ENCODE results near the gene TBC1D16. TPM values are rescaled to one million over a fixed set of nuclear protein-coding genes. Genes with fewer than 3 reads are reported as not detected.

The TBC1D16 gene
- total and polyA plus RNA-seq, 2 donors (not counting 1 experiment from before 2014, with no cell fraction given) = 0.82 to 2.7 TPM

GRCh38 chr17:80080081-80080480 is 44.4 kb upstream of the TBC1D16 start:
- POLR2A ChIA-PET = no interaction called here
- Histone ChIP-seq H2AFZ (ENCODE audit: insufficient read depth, low read depth, low read length, poor library complexity, severe bottlenecking) (no peak overlapping the region), H3K4me2 (replicated peaks; ENCODE audit: low read depth, low read length, poor library complexity, severe bottlenecking) (no peak overlapping the region), H4K20me1 (ENCODE audit: control insufficient read depth, insufficient read depth, low read length, poor library complexity, severe bottlenecking) (no peaks in the 10 kb centered on the region), H3K9me3 (ENCODE audit: control extremely low read depth in 1 of 3, control insufficient read depth in 2 of 3, insufficient read depth in 1 of 3, low read length in 2 of 3) (no peaks in the 10 kb centered on the region), H3K4me1 (ENCODE audit: control insufficient read depth in 2 of 2, insufficient read depth in 2 of 2, low read length in 2 of 2) (peaks cover 0 to 7% of the 10 kb centered on the region in 2 donors), H3K4me3 (ENCODE audit: control extremely low read depth in 1 of 5, extremely low read depth in 1 of 5, insufficient read depth in 1 of 5, low read depth in 2 of 5, low read length in 4 of 5) (no peak overlapping the region), H3K9ac (ENCODE audit: low read length) (no peak overlapping the region), H3K79me2 (ENCODE audit: control insufficient read depth, insufficient read depth, low read length) (no peaks in the 10 kb centered on the region), H3K27ac (ENCODE audit: low read length in 2 of 2) (no peak overlapping the region), H3K27me3 (replicated peaks in 1 of 4; ENCODE audit: control extremely low read depth in 1 of 4, control insufficient read depth in 3 of 4, insufficient read depth in 4 of 4, low read length in 3 of 4) (peaks cover 0 to 9% (median 1%) of the 10 kb centered on the region in 4 experiments), H3K36me3 (replicated peaks in 1 of 2; ENCODE audit: control extremely low read depth in 1 of 2, control insufficient read depth in 1 of 2, extremely low read depth in 1 of 2, insufficient read depth in 2 of 2, low read length in 1 of 2) (no peaks in the 10 kb centered on the region)
- H3K4me3 Mint-ChIP-seq = no peak overlapping the region
- DNase-seq (no peak), ATAC-seq (ENCODE audit: low read depth) (no peak)
- no peaks in the 10 kb centered on the region for H3K9me3 Mint-ChIP-seq (ENCODE audit: insufficient read depth)
- TF ChIP-seq CTCF (IDR thresholded peaks at IDR 0.05) (no peak), EZH2 (IDR thresholded peaks at IDR 0.05; ENCODE audit: borderline replicate concordance, insufficient read depth, low read depth, low read length, poor library complexity, severe bottlenecking) (no peak)
- peaks cover 15% of the 10 kb centered on the region for H3K27me3 Mint-ChIP-seq
- WGBS (ENCODE audit: insufficient coverage) = 100% methylated on average over 3 of the region's 6 CpGs
- peaks cover 2% of the 10 kb centered on the region for H3K4me1 Mint-ChIP-seq
- no peak overlapping the region for H3K27ac Mint-ChIP-seq
- intact Hi-C loops (cut with micrococcal nuclease) = loop anchor here (5.0 kb wide), 2 partner anchors 73 to 172 kb away; no protein-coding TSS in a partner anchor
- CTCF ChIA-PET = interaction anchor here (1.3 kb wide), 1 partner anchor 73 kb away, joined by 3 read pairs; no protein-coding TSS in a partner anchor

GRCh38 chr17:80072410-80072809 is 36.7 kb upstream of the TBC1D16 start:
- TF ChIP-seq CTCF (IDR thresholded peaks at IDR 0.05) = no peak
- no peak for TF ChIP-seq EZH2 (IDR thresholded peaks at IDR 0.05; ENCODE audit: borderline replicate concordance, insufficient read depth, low read depth, low read length, poor library complexity, severe bottlenecking)
- H3K36me3 ChIP-seq (replicated peaks in 1 of 2; ENCODE audit: control extremely low read depth in 1 of 2, control insufficient read depth in 1 of 2, extremely low read depth in 1 of 2, insufficient read depth in 2 of 2, low read length in 1 of 2) = no peaks in the 10 kb centered on the region
- no peaks in the 10 kb centered on the region for H4K20me1 ChIP-seq (ENCODE audit: control insufficient read depth, insufficient read depth, low read length, poor library complexity, severe bottlenecking)
- H3K27me3 ChIP-seq (replicated peaks in 1 of 4; ENCODE audit: control extremely low read depth in 1 of 4, control insufficient read depth in 3 of 4, insufficient read depth in 4 of 4, low read length in 3 of 4) = no peaks in the 10 kb centered on the region
- ATAC-seq (ENCODE audit: low read depth) = no peak
- WGBS (ENCODE audit: insufficient coverage) = 100% methylated on average over 1 of the region's 6 CpGs
- Mint-ChIP-seq H3K27me3 (peaks cover 21% of the 10 kb centered on the region), H3K4me1 (no peaks in the 10 kb centered on the region), H3K27ac (no peak overlapping the region), H3K4me3 (no peak overlapping the region), H3K9me3 (ENCODE audit: insufficient read depth) (no peaks in the 10 kb centered on the region)
- H3K4me3 ChIP-seq (ENCODE audit: control extremely low read depth in 1 of 5, extremely low read depth in 1 of 5, insufficient read depth in 1 of 5, low read depth in 2 of 5, low read length in 4 of 5) = no peak overlapping the region
- ChIA-PET CTCF (no interaction called here), POLR2A (no interaction called here)
- H3K4me1 ChIP-seq (ENCODE audit: control insufficient read depth in 2 of 2, insufficient read depth in 2 of 2, low read length in 2 of 2) = no peaks in the 10 kb centered on the region
- no peaks in the 10 kb centered on the region for H3K9me3 ChIP-seq (ENCODE audit: control extremely low read depth in 1 of 3, control insufficient read depth in 2 of 3, insufficient read depth in 1 of 3, low read length in 2 of 3)
- H3K79me2 ChIP-seq (ENCODE audit: control insufficient read depth, insufficient read depth, low read length) = no peaks in the 10 kb centered on the region
- DNase-seq = no peak
- H2AFZ ChIP-seq (ENCODE audit: insufficient read depth, low read depth, low read length, poor library complexity, severe bottlenecking) = no peak overlapping the region
- H3K27ac ChIP-seq (ENCODE audit: low read length in 2 of 2) = no peak overlapping the region
- no peak overlapping the region for H3K4me2 ChIP-seq (replicated peaks; ENCODE audit: low read depth, low read length, poor library complexity, severe bottlenecking)
- intact Hi-C loops (cut with micrococcal nuclease) = no loop called here
- H3K9ac ChIP-seq (ENCODE audit: low read length) = no peak overlapping the region

All from B cell (primary cell).